ENCODE data around the gene PATZ1. TPM values are rescaled to one million over a fixed set of nuclear protein-coding genes. Genes with fewer than 3 reads are reported as not detected.

Gene PATZ1
- total RNA-seq, 1 donor from 2014 or later = 34.4 TPM

DNA sequence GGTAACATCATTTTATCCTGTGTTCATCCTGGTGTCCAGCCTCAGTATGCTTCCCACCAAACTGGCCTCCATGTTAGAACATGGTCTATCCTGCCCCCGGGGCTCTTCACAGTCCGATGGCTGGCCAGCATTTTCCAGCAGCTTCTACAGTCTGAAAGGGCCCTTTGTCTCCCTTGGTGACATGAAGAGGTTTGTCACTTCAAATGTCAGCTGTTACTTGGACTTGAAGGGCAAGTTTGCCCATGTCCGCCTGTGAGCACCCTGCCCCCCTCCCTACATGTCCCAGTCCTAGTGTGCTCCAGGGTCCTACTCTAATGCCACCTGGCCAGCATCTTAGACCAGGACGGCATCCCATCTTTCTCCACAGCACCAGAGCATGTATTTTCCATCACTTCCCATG lies 24.7 kb downstream of the PATZ1 start:
- intact Hi-C loops (cut with micrococcal nuclease) = no loop called here

DNA sequence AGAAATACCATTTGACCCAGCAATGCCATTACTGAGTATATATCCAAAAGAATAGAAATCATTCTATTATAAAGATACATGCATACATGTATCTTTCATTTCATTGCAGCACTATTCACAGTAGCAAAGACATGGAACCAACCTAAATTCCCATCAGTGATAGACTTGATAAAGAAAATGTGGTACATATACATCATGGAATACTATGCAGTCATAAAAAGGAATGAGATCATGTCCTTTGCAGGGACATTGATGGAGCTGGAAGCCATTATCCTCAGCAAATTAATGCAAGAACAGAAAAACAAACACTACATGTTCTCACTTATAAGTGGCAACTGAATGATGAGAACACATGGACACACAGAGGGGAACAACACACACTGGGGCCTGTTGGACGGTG lies 31.9 kb downstream of the PATZ1 start:
- intact Hi-C loops (cut with micrococcal nuclease) = loop anchor here (5.0 kb wide), 1 partner anchor 207 kb away; the partner anchor contains the start of gene SELENOM

DNA sequence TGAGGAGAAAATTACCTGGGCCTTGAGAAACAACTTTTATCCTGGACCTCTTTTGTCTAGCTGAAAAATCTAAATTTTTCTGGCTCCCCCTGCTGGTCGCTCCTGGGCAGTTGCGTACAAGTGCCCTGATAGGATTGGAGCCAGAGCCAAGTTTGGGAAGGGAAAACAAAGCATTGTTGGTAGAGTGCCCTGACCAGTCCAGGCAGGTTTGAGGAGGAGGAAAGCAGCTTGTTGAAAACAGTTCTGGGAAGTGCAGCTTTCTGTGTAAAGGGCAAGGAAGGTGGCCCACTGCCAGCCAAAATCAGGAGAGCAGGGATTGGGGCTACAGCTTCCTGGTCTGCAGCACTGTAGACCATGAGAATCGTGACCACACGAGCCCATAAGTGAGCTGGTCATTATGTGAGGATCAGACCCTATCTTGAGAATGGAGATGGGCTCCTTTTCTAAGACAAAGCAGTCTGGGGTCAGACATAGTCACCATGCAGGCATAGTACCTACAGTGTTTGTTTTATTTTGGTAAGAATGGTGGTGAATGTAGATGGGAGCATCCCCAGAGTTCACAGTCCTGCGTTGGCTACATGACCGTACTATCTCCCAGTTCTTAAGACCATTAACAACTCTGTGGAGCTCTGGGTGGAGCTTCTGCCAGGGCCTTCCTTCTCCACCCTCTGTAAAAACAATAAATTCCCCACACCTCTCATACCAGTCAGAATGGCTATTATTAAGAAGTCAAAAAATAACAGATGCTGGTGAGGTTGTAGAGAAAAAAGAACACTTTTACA lies 32.6 kb downstream of the PATZ1 start:
- intact Hi-C loops (cut with micrococcal nuclease) = loop anchor here (5.0 kb wide), 1 partner anchor 206 kb away; the partner anchor contains the start of gene SELENOM

DNA sequence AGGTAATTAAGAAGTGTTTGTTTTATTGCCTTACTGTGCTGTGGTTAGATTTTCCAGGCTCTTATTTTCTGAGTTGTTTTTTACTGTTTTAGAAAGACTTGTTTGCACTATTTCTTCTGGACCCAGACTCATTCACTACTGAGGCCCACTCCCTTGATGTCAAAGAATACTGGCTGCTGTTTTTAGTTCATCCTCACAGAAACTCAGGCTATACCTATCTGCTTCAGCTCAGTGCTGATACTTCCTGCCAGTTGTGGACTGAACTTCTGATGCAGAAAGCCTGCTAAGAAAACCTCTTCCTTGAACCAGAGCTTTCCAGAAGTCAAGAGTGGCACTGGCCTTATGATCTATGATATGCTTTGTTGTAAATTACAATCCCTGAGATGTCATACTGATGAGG lies 38.0 kb downstream of the PATZ1 start:
- intact Hi-C loops (cut with micrococcal nuclease) = loop anchor here (2.0 kb wide), 1 partner anchor 15 kb away; the partner anchor contains the start of gene PIK3IP1

DNA sequence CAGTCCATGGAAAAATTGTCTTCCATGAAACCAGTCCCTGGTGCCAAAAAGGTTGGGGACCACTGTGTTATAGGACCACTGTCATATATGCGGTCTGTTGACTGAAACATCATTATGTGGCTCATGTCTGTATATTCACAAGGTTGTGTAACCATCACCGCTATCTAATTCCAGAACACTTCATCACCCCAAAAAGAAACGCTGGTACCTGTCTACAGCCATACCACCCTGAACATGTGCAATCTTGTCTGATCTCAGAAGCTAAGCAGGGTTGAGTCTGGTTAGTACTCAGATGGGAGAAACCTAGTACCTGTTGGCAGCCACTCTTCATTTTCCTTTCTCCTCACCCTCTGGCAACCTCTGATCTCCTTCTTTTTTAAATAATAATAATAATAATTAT lies 41.0 kb downstream of the PATZ1 start:
- intact Hi-C loops (cut with micrococcal nuclease) = no loop called here

DNA sequence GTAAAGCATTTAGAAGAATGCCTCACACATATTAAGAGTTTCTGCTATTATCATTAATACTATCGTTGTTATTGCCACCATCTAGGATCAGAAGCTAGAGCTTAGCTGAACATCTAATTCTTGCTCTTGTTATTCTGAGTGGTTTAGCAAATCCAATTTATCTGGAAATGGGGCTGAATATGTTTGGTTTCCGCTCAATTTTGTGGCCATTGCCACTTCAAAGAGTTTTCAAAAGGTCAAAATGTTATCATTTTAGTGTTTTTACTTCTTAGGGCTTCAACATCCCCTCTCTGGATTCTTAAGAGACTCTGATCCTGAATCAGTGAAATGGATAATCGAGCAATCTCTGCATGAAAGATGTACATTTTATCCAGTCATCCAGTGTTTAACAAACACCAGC lies 43.6 kb downstream of the PATZ1 start:
- intact Hi-C loops (cut with micrococcal nuclease) = no loop called here

DNA sequence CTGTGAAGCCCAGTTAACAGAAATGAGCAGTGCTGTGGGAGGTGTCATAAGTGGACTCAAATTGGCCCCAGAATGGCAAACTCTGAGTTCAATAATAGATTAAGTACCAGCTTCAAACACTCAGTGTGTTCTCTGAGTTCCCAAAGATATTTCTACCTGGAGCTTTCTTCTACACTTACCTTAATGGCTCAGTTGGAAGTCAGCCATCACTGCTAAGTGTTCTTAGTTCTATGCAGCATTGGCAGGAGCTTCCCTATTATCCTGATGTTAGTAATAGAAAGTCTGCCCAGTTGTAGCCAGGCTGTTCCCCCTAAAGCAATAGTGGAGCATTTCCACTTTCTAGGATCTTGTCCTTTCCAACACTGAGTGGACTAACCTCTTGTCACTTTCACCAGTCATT lies 44.1 kb downstream of the PATZ1 start:
- intact Hi-C loops (cut with micrococcal nuclease) = no loop called here

DNA sequence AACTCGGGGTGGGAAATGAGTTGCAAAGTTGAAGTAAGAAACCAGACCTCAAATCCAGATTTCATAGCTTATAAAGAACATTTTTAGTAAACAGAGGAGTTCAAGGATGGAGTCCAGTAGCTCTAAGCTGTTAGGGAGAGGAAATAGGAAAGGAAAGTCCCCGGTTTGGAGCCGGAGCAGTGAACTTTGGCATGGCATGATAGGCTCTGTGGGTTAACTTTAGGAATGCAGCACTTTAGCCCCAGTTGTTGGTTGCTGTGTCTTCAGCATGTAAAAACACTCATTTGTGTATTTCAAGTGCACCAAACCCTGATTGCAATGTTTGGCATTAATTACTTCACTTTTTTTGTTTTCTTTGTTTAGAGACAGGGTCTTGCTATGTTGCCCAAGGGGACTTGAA lies 45.2 kb downstream of the PATZ1 start:
- intact Hi-C loops (cut with micrococcal nuclease) = no loop called here

DNA sequence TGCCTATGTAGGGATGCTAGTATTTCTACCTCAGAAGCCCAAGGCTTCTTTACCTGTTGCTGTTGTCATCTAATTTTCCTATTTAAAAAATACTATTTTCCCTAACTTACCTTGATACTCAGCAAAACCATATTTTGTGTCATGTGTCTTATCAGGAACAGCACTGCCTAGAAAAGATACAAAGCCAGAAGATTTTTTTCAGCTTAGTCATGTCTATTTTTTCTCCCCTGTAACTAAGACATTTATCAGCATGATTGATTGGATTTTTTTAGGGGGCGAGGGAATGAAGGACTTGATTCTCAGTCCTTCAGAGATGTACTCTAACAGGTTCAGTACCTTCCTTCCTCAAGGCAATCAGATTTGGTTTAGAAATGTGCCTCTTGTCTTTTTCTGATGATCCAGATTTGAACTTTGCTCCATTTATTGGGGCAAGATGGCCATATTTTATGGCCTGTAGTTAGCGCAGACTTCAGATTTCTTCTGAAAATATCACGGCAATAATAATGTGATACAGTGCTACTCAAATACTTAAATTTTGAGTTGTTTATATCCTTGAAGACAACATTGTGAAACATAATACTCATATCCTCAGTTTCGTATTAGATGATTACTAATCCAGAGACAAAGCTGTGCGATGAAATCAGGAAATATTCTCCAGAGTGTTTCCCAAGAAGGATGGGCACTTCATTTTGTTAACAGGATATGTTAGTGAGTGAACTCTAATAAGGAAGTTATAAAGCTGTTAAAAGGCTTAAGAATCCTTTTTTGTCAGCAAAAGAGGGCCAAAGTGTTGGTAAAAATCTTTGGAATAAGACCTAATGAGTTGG lies 50.1 kb downstream of the PATZ1 start:
- intact Hi-C loops (cut with micrococcal nuclease) = loop anchor here (10.0 kb wide), 2 partner anchors 211 to 661 kb away; partner anchors contain the start of genes SLC35E4 and SMTN

DNA sequence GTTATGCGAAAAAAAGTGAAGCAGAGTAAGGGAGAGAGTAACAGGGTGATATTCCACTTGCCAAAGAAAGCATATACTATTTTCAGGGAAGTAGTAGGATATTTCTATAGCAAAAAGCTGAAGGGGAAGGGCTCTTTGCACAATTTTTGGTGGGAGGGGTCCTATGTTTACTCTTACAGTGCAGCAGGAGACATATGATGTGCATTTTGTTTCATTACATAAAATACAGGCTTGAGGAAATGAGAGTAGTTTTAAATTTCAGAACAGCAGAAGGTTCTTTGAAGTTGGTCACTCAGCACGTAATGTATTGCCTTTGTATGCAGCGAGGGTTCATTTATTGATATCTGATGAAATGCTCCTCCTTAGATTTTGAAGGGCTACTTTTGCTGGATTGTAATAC lies 50.8 kb downstream of the PATZ1 start:
- intact Hi-C loops (cut with micrococcal nuclease) = loop anchor here (10.0 kb wide), 2 partner anchors 211 to 661 kb away; partner anchors contain the start of genes SLC35E4 and SMTN

DNA sequence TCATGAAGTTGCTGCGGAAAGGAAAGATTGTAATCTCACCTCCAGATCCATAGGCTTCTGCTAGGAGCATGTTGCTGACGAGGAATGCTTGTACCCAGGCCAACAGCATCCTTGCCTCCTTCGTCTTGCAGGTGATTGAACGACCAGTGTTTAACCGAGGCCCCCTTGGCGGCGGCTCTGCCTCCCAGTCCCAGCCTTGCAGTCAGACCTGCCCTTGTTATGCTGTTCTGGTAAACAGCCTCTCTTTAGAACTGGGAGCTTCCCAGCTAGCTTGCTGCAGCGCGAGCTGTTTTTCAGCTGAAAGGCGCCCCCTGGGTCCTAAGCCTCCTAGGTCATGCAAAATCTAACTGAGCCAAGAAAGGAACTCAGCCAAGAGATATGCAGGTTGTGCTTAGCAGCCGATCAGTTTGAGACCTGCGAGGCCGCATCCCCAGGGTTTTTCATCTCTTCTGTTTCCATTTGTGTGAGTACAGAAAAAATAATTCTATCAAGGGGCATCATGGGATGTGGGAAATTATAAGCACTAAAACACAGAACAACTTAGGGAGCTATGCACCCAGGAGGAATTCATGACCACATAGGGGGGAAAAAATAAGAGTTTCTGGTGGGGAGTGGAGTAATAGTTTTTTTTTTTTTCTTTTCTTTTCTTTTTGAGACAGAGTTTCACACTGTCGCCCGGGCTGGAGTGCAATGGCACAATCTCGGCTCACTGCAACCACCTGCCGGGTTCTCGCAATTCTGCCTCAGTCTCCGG lies 53.7 kb downstream of the PATZ1 start, which contains the start of gene PIK3IP1:
TSS of gene PIK3IP1 (minus strand) at position 253 of the 754 bp plus-strand sequence. CDS start at position 109, 144 bp downstream.
- intact Hi-C loops (cut with micrococcal nuclease) = loop anchor here (1.0 to 10.0 kb wide), 7 partner anchors 16 to 1004 kb away; partner anchors contain the start of genes CASTOR1, LIMK2, SFI1 and SLC35E4

DNA sequence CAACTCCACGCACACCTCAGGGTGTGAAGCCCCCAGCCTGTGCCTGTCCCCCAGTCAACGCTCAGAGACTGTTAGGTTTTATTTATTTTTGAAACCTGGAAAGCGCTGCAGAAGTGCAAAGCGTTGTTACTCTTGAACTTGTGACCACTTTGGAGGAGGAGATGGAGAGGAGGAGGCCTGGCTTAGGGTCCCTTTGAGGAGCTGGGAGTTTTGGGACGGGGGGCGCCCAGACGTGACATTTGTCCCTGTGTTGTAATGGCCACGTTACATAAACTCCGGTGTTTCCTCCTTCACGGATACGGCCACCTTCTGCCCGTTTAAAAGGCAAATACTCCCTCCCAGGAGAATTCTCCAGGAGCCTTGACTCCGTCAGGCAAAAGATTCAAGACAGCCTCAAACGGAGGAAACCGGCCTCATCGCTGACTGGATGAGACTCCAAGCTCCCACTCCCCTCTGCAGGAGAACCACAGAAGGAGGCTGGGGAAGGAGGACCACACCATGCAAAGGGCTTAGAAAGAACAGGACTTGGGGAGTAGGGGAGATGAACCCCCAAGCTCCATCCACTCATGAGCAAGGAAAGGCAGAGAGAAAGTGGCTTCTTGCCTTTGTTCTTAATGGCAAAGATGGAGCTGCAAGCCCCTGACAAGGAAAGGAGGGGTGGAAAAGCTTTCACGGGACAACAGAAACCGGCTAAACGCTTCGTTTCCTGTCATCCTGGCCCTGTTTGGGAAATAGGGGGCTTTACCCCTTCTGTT lies 54.5 kb downstream of the PATZ1 start:
- intact Hi-C loops (cut with micrococcal nuclease) = loop anchor here (1.0 to 10.0 kb wide), 9 partner anchors 17 to 1003 kb away; partner anchors contain the start of genes CASTOR1, LIMK2, MORC2 and SFI1

DNA sequence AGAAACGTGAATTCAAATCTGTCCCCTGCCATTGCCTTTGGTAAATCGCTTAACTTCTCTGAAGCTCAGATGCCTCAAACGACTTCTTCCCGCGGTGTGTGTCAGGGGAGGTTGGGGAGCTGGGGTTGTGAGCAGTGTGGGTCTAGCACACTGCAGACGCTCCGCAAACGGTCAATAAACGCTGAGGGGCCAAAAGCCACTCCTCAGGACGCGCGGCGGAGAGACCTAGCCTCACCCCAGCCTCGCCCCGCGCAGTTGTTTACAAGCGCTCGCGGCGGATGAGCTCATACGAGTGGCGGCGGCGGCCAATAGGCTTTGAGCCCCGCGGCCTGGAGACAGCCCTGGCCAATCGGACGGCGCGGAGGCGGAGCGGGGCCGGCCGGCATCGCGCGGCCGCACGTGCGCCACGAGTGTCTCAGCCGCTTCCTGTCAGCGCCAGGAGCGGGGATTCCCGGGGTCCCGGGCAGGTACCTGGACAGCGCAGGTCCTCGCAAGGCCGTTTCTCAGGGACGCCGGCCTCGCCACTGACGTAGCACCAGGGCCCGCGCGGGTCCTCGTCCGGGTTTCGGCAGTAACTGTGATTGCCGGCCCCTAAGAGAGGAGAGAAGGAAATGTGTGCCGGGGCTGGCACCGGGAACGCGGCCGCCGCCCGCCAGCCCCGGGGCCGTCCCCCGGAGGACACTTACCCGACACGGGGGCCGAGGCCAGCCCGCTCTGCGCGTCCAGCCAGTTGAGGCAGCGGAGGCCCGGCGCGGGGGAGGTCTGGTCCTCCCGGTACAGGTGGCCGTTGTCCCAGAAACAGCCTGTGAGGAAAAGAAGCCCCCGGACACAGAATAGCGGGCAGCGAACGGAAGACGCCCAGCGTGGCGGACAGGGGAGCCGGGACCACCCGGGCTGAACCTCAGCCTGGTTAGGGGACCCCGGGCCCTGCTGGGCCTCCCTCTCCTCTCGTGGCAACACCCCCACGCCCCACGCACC lies 55.4 kb downstream of the PATZ1 start:
- intact Hi-C loops (cut with micrococcal nuclease) = loop anchor here (2.0 to 10.0 kb wide), 5 partner anchors 43 to 656 kb away; partner anchors contain the start of genes MORC2, SLC35E4, SMTN and TUG1

DNA sequence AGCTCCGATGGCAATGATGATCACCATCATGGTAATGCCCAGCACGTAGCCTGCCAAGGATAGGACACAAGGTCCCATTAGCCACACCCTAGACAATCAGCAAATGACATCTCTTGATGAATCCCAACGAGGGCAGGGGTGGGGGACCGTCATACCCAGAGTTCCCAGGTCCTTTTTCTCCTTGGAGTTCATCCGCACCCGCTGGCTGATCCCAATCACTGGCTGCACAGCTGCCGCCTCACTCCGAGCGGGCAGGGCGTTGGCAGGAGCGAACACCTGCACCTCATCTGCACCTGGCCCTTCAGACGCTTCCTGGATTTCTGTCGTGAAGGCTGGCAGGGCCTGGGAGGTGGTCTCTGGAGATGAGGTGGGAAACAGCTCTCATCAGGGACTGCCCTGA lies 56.8 kb downstream of the PATZ1 start:
- intact Hi-C loops (cut with micrococcal nuclease) = no loop called here

DNA sequence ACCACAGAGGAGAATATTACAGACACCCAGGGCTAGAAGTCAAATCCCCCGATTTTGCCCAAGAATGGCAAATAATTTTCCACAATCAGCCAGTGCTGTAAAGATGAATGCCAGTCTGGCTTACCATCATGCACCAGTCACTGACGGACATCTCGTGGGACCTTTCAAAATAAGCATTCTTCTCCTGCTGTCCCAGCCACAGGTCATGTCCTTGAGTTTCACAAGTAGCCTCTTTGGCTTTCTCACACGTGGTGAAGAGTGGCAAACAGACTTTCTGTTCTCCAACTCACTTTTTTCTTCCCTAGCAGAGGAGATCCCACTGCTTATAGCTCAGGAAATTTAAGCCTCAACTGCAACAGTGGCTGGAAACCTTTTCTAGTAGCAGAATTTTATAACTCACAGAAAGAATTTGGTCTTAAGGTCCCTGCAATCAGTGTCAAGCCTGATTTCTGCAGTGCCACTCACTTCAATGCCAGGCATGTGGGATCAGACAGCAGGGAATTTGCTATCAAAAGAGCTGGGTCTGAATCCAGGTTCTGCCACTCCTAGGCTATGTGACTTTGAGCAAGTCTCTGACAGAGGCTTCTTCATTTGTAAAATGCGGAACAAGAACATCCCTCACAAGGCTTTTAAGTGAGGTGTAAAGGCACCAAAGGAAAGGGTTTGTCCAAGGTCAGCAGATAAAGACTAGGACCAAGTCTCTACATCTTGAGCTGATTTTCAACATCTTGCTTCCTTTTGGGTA lies 57.5 kb downstream of the PATZ1 start:
- intact Hi-C loops (cut with micrococcal nuclease) = no loop called here

DNA sequence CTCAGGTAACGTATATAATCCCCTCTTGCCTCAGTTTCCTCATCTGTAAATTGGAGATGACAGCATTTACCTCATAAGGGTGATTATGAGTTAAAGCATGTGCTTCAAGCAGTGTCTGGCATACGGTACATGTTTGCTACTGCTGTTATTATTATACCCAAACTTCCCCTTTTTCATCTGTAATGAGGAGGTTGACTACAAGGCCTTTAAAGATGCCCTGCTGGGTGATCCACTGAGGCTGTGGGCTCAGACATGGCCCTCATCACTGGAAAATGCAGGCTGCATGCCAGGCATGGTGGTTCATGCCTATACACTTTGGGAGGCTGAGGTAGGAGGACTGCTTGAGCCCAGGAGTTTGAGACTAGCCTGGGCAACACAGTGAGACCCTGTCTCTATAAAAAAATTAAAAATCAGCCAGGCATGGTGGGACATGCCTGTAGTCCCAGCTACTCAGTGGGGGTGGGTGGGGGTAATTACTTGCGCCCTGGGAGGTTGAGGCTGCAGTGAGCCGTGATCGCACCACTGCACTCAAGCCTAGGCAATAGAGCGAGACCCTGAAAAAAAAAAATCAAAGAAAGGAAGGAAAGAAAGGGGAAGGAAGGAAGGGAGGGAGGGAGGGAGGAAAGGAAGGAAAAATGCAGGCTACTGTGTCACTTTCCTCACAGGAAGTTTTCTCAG lies 58.2 kb downstream of the PATZ1 start:
- intact Hi-C loops (cut with micrococcal nuclease) = no loop called here

DNA sequence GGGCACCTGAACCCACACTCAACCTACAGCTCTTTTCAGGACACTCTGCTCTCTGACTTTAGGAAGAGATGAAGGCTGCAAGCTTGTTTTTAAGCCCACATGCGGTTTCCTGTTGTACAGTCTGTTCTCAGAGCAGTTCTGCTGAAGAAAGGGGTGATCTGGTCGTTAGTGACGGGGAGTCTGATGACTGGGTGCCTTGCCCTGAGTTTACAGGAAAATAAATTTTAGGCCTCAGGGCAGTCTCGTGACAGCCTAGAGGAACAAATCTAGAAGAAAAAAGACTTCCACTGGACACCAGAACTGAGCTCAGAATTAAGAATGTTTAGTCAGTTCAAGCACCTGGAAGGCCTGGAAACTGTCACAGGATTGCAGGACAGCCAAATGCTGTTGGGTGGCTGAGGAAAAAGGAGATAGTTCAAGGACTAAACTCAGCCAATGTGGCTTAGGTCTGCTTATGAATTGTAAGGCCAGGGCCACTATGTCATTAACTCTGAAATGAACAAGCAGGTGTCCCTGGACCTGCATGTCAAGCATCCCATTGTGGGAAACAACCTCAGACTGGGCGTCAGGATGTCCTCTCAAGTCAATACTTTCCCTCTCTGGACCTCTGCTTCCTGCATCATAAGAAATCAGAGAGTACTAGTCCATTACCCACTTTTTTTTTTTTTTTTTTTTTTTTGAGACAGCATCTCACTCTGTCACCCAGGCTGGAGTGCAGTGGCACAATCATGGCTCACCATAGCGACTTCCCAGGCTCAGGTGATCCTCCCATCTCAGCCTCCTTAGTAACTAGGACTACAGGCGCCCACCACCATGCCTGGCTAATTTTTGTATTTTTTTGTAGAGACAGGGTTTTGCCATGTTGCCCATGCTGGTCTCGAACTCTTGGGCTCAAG lies 59.5 kb downstream of the PATZ1 start:
- intact Hi-C loops (cut with micrococcal nuclease) = no loop called here

Measured in T-helper 2 cell treated with Interferon-gamma antibody and Interleukin-4, amounts not matched to agents 100 ng/mL and 5 ng/mL, for 36 hours (primary cell).